GM21825 (cell line): ENCODE measurements around the gene DECR2.
"Not testable (repeated sequence)": the region's sequence is repeated elsewhere in the genome, so short reads cannot be mapped to it uniquely, and the experiment has no call there.

Experiments
- ATAC-seq: cut with Tn5 transposase; IDR thresholded peaks from one replicate; pipeline ENCODE4 v1.9.1; 2021; ENCODE audit warnings: mild to moderate bottlenecking, moderate library complexity; ENCODE audit not compliant: unreplicated experiment

DECR2 gene

GRCh38 chr16:366476-366875, 35.2 kb upstream of the DECR2 start:
- no peak for ATAC-seq

DNA sequence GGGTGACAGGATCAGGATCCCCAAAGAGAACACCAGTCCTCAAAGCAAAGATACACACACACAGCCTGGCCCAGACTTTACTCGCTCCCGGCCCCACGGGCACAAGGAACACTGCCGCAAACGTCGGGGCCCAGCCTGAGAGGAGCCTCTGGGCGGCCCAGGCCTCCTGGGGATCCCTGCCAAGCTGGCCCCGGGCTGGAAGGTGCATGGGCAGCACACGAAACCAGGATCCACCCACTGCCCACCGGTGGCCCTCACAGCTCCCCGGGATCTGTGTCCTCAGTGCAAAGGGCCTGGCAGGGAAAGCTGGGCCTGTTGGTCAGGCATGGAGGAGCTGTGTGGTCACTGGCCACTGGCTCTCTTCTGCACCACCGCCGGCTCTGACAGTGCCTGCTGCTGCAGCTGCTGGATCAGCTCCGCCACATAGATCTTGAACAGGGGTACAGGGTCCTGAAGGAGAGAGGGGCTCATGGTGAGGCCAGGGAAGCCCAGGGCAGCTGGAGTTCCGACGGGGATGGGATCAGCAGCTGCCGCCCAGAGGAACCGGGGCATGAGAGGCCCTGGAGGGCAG, 34.3 kb upstream of the DECR2 start:
- ATAC-seq = no peak

DNA sequence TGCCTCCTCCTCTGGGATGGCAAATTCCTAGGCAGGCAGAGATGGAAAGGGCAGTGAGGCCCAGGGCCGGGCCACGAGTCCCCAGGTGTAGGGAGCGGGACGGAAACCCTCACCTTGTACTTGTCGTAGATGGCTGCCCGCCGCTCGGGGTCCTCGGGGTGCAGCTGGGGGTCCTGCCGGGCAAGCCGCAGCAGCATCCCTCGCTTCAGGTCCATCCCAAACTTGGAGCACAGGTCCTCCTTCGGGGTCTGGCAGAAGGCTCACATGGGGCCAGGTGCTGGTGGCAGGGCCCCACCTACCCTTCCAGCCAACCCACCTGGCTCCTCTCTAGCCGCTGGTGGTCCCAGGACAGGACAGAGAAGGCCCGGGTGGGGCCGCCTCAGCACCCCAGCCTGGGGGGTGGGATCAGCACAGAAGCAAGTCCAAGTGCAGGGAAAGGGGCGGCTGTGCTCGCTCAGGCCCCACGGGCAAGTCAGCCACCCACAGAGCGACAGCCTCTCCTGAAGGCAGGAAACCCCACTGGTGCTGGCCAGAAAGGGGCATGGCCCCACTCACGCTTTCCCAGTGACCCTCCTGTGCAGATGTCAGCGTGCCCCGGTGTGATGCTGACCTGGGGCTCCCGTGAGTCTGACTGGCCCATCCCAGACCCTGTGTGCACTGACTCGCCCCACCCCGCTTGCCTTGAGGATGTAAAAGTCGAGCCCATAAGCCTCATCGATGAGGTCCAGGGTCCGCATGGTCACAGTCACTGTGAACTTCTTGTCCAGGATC, 33.1 kb upstream of the DECR2 start:
- no peak for ATAC-seq

GRCh38 chr16:369275-369865, 32.3 kb upstream of the DECR2 start:
- no peak for ATAC-seq

DNA sequence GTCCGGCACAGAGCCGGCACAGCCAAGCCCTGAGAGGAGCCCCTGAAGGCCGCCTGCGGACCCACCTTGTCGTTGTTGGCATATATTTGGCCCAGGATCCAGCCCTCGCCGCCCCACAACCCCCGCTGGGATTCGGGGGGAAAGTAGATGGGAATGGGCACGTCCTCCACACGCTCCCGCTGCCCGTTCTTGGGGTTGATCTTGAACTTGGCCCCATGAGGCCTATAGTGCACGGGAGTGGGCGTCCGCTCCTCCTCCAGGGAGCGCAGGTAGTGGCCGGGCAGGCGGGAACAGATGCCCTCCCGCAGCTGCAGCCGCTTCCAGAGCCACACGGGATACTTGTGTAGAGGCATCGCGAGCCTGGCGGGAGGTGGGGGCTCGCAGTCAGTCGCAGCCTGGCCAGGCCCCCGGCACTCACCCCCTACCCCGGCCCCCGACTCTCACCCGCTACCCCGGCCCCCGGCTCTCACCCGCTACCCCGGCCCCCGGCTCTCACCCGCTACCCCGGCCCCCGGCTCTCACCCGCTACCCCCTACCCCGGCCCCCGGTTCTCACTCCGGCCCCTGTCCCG, 31.7 kb upstream of the DECR2 start:
- ATAC-seq = no peak

GRCh38 chr16:370443-370842, 31.2 kb upstream of the DECR2 start, which contains the start of gene MRPL28:
Gene MRPL28 (minus strand): TSS chr16:370538. CDS start chr16:370218, 320 bp downstream.
- peak; percentile 57 for ATAC-seq

DNA sequence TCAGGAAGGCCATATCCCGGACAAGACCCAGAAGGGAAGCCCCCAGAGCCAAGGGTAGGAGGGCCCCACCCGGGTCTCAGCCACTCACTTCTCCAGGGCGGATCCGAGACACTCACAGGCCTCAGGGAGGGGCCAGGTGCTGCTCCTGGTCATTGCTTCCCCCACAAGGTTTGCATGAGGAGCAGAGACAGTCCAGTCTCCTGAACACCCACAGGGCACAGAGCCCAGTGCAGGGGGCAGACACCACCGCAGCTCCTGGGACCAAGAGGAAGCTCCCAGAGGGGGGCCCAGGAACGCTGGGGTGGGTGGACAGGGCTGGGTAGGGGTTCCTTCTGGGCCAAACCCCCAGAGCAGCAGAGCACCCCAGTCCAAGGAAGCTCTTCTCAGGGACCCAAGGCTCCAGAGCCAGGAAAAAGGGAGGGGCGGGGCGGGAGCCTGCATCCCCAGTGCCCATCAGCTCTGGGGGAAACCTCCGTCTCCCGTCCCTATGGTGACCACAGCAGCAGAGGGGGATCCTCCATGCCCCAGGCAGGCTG, 30.6 kb upstream of the DECR2 start:
- ATAC-seq = no peak

DNA sequence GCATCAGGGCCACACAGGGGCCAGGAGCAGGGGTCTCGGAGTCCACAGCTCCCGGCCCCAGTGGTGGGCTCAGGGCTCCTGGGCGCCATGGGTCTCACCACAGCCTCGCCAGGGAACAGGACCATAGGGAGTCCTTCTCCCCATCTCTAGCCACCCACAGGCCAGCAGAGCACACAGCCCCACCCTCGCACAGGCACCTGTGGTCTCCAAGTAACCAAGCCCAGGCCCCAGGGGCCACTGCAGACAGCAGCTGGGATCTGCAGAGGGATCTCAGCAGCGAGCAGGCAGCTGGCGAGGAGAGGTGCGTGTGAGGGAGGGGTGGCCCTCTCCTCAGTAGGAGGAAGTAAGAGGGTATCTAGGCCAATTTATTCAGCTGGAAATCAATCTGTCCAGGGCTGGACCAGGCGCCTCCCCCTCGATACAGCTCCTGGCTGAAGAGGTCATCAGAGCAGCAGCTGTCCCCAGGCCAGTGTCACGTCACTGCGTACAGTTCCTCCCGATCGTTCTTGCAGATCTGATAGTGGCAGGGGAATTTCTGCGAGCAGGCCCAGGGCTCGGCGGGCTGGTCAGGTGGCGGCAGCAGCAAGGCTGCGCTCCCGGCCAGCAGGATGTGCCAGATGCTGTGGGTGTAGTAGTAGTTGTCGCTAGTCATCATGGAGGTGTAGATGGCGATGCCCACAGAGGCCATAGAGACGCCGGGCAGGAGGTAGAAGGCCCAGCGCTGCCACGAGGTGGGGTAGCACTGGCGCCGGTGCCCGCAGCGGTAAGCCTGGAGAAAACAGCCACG, 30.0 kb upstream of the DECR2 start:
- no peak for ATAC-seq

DNA sequence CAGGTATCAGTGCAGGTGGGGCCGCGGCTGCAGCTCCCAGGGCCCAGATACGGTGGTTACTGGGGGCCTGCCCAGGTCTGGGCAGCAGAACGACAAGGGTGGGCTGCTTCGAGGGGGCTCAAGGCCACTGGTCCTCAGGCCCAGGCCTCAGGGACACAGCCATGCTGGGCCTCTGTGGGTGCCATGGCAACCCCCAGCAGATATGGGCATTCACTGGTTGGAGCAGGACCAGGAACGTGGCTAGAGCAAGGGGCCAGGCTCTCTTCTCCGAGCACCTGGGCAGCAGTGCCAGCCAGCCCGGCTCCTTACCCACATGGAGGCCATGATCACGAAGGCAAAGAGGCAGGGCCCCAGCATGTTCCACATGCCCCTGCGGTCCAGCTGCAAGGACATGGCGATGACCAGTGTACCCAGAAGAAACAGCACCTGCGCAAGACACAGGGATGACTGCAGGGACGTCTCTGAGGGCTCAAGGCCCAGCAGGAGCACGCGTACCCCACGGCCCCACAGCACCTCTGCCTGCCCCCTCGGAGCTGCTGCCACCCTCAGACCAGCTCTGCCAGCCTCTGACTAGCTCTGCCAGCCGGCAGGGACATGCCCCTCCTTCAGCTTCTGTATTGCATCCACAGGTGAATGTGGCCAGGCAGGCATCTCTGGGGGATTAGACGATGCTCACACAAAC, 29.2 kb upstream of the DECR2 start:
- no peak for ATAC-seq

DNA sequence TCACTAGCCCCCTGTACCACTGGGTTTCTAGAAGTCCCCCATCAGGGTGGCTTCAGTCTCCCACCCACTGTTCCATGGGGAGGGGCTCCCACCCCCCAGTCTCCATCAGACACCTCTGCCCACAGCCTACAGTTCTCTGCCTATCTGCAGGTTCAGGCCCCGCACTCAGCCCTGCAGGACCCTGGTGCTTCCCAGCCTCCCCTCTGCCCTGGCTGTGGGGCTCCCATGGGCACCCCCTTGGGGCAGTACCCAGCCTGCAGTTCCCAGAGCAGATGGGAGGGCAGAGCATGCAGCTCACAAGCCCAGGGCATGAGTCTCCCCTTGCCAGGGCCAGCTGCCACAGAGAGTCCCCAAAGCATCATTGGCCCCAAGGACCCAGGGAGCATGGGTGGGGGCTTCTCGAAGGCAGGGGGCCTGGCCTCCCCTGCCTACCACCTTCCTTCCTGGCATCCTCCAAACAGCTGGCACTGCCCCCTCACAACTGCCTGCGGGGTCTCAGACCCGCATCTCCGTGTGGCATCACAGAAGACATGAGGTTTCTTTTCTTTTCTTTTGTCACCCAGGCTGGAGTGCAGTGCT, 28.6 kb upstream of the DECR2 start:
- ATAC-seq = no peak

- ATAC-seq = no peak
These were observed 27.7 kb upstream of the DECR2 start for GRCh38 chr16:373848-374615.

DNA sequence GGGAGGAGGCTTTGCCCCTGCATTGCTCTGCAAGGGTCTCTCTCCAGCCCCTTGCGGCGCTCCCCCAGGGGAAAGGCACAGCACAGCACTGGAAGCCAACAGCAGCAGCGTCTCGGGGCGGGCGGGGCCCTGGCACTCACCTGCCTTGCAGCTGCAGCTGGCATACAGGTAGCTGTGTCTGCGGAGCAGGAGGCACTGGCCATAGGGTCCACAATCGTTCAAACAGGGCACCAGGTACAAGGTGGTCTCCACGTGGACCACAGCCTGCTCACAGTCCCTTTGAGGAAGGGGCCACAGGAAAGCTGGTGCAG, 27.1 kb upstream of the DECR2 start:
- no peak for ATAC-seq

DNA sequence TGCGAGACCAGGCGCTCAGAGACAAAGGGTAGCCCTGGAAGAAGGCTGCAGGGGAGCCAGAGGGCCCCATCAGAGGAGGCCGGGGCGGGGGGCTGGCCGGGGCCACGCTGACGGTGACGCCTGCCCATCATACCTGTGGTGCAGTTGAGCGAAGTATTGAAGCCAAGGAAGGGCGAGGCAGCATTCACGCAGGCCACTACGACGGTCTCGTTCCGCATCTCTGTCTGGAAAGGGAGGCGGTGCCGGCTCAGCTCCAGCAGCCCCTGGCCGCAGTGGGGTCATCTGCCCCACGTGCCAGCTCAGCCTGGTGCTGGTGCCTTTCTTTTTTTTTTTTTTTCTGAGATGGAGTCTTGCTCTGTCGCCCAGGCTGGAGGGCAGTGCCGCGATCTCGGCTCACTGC, 26.5 kb upstream of the DECR2 start:
- ATAC-seq = no peak

- ATAC-seq = no peak
These were observed 25.5 kb upstream of the DECR2 start for GRCh38 chr16:375927-376816.

- ATAC-seq = no peak
These were observed 24.8 kb upstream of the DECR2 start for GRCh38 chr16:376817-377418.

GRCh38 chr16:377419-377951, 24.2 kb upstream of the DECR2 start:
- no peak for ATAC-seq

GRCh38 chr16:378113-378820, 23.4 kb upstream of the DECR2 start:
- not testable (repeated sequence) for ATAC-seq
